Panc1 (cell line): ENCODE data around the gene SLC25A6. TPM values are rescaled to one million over a fixed set of nuclear protein-coding genes. Genes with fewer than 3 reads are reported as not detected.

Experiments
- ATAC-seq: fragments of 200-7000 bp; cut with Tn5 transposase; 2 replicates; pipeline ENCODE4 v1.9.1; 2020; ENCODE audit warnings: mild to moderate bottlenecking, moderate library complexity
- BruUV-seq: library from RNA; stranded (reverse); fragments of 400-500 nt; replicated peaks from 2 replicates; lab custom pipeline; 2021; lab: Mats Ljungman, UMichigan
- CTCF ChIA-PET: fragments of 300-600 bp; sonication (Branson Sonifier 250); formaldehyde crosslinking; loops from one replicate; lab custom pipeline; 2022; ENCODE audit warnings: antibody characterized with exemption; lab: Charles Lee
- POLR2A ChIA-PET: fragments of 300-600 bp; sonication (Branson Sonifier 250); formaldehyde crosslinking; loops from one replicate; lab custom pipeline; 2022; ENCODE audit warnings: antibody characterized with exemption; lab: Charles Lee
- DNase-seq: peaks from one replicate; pipeline ENCODE4 v3.0.0-alpha.2; 2010; ENCODE audit warnings: low read depth, low spot score
- H3K27ac ChIP-seq: 2 replicates; pipeline ENCODE4 v1.5.1; 2011; ENCODE audit warnings: mild to moderate bottlenecking, low read length, inconsistent platforms
- H3K27me3 ChIP-seq: fragments of 200-500 bp; sonication (Bioruptor generic); 2 replicates; pipeline ENCODE4 v1.6.0; 2014; ENCODE audit warnings: low read length, inconsistent platforms; ENCODE audit not compliant: control insufficient read depth, insufficient read depth
- H3K36me3 ChIP-seq: fragments of 200-500 bp; sonication (Bioruptor generic); 2 replicates; pipeline ENCODE4 v1.5.1; 2014; ENCODE audit warnings: inconsistent platforms, mild to moderate bottlenecking, low read length, moderate library complexity; ENCODE audit not compliant: control insufficient read depth, insufficient read depth
- H3K4me1 ChIP-seq: 2 replicates; pipeline ENCODE4 v1.5.1; 2011; ENCODE audit warnings: inconsistent platforms, mild to moderate bottlenecking, low read length, moderate library complexity; ENCODE audit not compliant: control insufficient read depth, insufficient read depth
- H3K4me3 ChIP-seq, 2 experiments: 2 replicates each; pipeline ENCODE4 v1.5.1; 2011 to 2012; ENCODE audit warnings: low read depth in 2 of 2, low read length in 2 of 2, mild to moderate bottlenecking in 2 of 2, inconsistent platforms in 1 of 2, moderate library complexity in 1 of 2
- H3K9me3 ChIP-seq: fragments of 200-500 bp; sonication (Bioruptor generic); 2 replicates; pipeline ENCODE4 v1.5.1; 2014; ENCODE audit warnings: low read depth, mild to moderate bottlenecking, inconsistent platforms, low read length, moderate library complexity; ENCODE audit not compliant: control insufficient read depth, insufficient read depth
- CTCF ChIP-seq: fragments of 450-650 bp; IDR thresholded peaks from 2 replicates; pipeline ENCODE4 v1.5.1; 2017; ENCODE audit warnings: mild to moderate bottlenecking
- POLR2AphosphoS5 ChIP-seq: IDR thresholded peaks from 2 replicates; pipeline ENCODE4 v1.6.1; 2012; ENCODE audit warnings: mild to moderate bottlenecking, low read depth, low read length, moderate library complexity
- REST ChIP-seq, 2 experiments: IDR thresholded peaks; 2 replicates each; pipeline ENCODE4 v1.6.1; 2011 to 2012; ENCODE audit warnings: low read depth in 2 of 2, control low read depth in 1 of 2, low read length in 1 of 2, mild to moderate bottlenecking in 1 of 2, moderate library complexity in 1 of 2; ENCODE audit not compliant: insufficient read depth in 1 of 2
- SIN3A ChIP-seq: IDR thresholded peaks from 2 replicates; pipeline ENCODE4 v1.6.1; 2012; ENCODE audit warnings: low read depth, mild to moderate bottlenecking, low read length, moderate library complexity, borderline replicate concordance; ENCODE audit not compliant: insufficient read depth
- TCF7L2 ChIP-seq: IDR thresholded peaks from 2 replicates; pipeline ENCODE4 v1.6.1; 2011; ENCODE audit warnings: mild to moderate bottlenecking, low read depth, low read length, inconsistent platforms
- in situ Hi-C: cut with HindIII; loops from 2 replicates; pipeline ENCODE4 v1.10.0; 2016; ENCODE audit warnings: low sequenced_read_pairs, low pct_unique_long_range_greater_than_20kb
- intact Hi-C: fragments of 100-400 bp; cut with micrococcal nuclease; formaldehyde crosslinking; loops from one replicate; pipeline ENCODE4 v1.10.0; 2022; ENCODE audit not compliant: unreplicated experiment
- total RNA-seq: library from RNA; stranded (reverse); gene quantifications from one replicate; pipeline ENCODE4 v1.2.1, GENCODE V29; 2021; ENCODE audit not compliant: unreplicated experiment

Gene SLC25A6
- total RNA-seq, 1 experiment from 2014 or later, result 125 TPM

DNA sequence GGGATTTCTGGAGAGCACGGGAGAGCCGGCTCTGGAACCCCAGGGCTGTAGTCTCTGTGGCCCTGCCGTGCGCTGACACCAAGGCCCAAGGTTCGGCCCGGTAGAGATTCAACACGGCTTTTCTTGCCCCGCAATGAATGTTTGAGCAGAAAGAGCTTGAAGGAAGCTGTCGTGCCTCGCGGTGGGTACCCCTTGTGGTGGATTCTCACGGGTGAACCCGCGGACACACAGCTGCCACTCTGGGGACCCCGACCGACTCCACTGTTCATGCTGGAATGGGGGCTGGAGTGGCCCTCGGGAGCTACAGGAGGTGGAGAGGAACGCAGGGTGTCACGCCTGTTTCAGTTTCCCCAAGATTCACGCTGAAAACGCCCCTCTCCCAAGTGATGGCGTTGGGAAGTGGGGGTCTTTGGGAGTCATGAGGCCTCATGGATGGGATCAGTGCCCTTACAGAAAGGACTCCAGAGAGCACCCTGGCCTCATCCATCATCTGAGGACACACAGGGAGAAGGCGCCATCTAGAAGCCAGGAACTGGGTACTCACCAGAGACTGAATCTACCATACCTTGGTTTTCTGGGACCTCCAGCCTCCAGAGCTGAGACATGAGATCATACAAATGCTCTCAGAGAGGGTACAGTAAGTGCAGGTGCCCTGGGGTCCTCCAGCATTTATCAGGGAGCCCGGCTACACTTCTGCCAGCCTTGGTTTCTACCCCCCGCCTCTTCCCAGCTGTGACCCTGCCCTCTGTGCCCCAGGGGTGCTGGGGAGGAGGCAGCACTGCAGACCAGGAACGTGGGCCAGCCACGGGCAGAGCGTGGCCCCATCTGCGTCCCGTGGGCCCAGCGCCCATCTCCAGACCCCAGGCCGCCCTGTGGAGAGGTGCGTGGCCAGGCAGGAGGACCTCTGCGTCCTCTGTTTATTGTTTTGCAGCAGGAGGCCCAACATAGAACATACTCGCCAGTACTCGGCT, 6.4 kb downstream of the SLC25A6 start:
- Histone ChIP-seq H3K9me3 (no peaks in the 10 kb centered on the region), H3K4me1 (no peaks in the 10 kb centered on the region)
- CTCF ChIA-PET, result no interaction called here

More for the DNA sequence above, 6.4 kb downstream of the SLC25A6 start:
- DNase-seq (no peak), ATAC-seq (no peak)
- no peak for TF ChIP-seq TCF7L2
- TF ChIP-seq SIN3A, result no peak
- no peak for TF ChIP-seq CTCF
- no peak for TF ChIP-seq POLR2AphosphoS5
- TF ChIP-seq REST (IDR thresholded peaks at IDR 0.05; ENCODE audit: insufficient read depth in 1 of 2, low read depth in 2 of 2, low read length in 1 of 2), result no peak
- Histone ChIP-seq H3K36me3 (0 out of 2 replicates have a peak, but pooled peaks cover 2% of the 10 kb centered on the region), H3K27me3 (no peaks in the 10 kb centered on the region), H3K27ac (no peak overlapping the region), H3K4me3 (no peak overlapping the region)
- in situ Hi-C loops (no loop called here), intact Hi-C loops (no loop called here)
- BruUV-seq, result no TSS peak
- POLR2A ChIA-PET, result no interaction called here
